Adrenal gland (tissue), 5 donors: ENCODE measurements around the gene AIFM2.

Experiments
- CTCF ChIP-seq, 6 experiments: fragments of 450-650 bp in 4 of 6; fragments of 200-600 bp in 2 of 6; sonication (generic) in 1 of 6; IDR thresholded peaks; 1 replicate in 5 of 6; 2 replicates in 1 of 6; pipeline versions ENCODE4 v1.5.1 to v1.8.0; 2016 to 2021; ENCODE audit warnings: antibody characterized with exemption in 6 of 6, mild to moderate bottlenecking in 2 of 6, moderate library complexity in 1 of 6
- POLR2A ChIP-seq, 2 donors: fragments of 450-650 bp; IDR thresholded peaks; one replicate each; pipeline ENCODE4 v1.6.1; 2017; ENCODE audit warnings: antibody characterized with exemption in 2 of 2, mild to moderate bottlenecking in 2 of 2, moderate library complexity in 1 of 2
- donor health status: DM: no; HTN: no; CAD: no.

GRCh38 chr10:70117646-70118045 is 15.0 kb downstream of the AIFM2 start:
- no peak for TF ChIP-seq POLR2A (IDR thresholded peaks at IDR 0.05)
- no peak for TF ChIP-seq CTCF (IDR thresholded peaks at IDR 0.05)
